GM19193 (cell line): ENCODE measurements around the gene MEG3.

Experiments used
- POLR2A ChIP-seq: IDR thresholded peaks from 4 replicates; pipeline ENCODE4 v1.6.1; 2011; ENCODE audit not compliant: insufficient read depth, insufficient read length; ENCODE audit errors: extremely low read depth

MEG3 gene

DNA sequence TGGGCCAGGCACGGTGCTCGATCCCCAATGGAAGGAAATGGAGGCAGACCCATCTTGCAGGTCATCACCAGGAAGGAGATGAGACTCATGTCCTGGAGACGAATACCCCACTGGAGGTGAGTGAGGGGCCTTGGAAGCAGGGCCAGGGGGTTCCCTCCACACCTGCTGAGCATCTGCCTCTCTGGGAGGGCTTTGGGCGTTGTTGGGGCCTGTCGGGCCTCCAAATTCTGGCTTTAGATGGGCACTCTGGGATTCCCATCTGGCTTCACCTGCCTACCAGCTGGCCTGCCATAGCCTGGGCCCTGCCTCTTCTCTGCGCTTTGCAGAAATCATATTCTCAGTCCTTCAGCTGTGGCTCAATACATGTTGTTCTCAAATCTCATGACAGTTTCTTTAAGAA is 63.7 kb downstream of the MEG3 start:
- no peak for TF ChIP-seq POLR2A

DNA sequence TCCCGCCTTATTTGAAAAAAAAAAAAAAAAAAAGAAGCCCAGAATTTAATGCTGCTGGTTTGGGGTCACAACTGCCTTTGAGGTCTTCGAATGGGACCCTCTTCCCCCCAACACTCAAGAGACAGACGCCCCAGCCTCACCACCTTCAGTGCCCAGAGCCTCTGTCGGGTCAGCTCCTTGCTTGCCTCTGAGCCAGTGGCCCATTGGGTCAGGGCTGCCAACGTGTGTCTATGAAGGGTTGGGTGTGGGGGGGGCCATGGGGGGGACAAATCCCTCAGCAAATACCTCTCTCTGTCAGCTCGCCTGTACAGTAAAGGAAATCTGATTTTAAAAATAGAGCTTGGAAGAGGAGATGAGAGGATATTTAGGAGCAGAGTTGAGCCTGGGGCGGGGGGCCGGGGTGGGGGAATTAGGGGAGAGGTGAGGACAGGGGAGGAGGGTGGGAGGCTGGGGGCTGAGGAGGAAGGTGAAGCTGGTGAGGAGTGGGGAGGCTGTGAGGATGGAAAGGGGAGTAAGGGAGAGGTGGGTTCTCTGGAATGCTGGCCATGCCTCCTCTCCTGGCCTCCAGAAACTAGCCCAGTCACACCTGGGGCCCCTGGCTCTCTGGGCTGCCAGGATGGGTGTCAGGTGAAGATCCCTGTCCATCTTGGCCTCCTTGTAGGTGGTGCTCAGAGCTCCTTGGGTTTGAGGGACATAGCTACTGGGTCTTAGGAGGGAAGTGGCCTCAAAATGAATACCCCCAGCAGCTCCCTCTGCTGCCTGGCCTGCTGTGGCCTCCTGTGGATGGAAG is 64.3 kb downstream of the MEG3 start:
- TF ChIP-seq POLR2A, result no peak

DNA sequence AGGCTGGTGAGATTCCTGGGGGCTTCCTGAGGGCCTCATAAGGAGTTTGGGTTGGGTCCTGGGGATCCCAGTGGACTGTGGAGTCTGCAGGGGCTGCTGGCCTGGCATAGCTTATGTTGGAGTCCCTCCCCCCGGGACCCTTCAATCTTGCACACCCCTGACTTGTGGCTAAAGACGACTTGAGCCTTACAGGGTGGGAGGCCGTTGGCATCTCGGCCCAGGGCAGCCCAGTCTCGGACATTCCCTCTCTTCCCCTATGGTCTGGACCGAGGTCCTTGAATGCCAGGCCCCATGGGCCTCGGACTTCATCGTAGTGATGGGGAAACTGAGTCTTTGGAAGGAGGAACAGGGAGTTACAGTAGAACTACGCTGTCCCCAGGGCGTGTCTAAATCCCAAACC is 65.1 kb downstream of the MEG3 start:
- TF ChIP-seq POLR2A, result no peak

DNA sequence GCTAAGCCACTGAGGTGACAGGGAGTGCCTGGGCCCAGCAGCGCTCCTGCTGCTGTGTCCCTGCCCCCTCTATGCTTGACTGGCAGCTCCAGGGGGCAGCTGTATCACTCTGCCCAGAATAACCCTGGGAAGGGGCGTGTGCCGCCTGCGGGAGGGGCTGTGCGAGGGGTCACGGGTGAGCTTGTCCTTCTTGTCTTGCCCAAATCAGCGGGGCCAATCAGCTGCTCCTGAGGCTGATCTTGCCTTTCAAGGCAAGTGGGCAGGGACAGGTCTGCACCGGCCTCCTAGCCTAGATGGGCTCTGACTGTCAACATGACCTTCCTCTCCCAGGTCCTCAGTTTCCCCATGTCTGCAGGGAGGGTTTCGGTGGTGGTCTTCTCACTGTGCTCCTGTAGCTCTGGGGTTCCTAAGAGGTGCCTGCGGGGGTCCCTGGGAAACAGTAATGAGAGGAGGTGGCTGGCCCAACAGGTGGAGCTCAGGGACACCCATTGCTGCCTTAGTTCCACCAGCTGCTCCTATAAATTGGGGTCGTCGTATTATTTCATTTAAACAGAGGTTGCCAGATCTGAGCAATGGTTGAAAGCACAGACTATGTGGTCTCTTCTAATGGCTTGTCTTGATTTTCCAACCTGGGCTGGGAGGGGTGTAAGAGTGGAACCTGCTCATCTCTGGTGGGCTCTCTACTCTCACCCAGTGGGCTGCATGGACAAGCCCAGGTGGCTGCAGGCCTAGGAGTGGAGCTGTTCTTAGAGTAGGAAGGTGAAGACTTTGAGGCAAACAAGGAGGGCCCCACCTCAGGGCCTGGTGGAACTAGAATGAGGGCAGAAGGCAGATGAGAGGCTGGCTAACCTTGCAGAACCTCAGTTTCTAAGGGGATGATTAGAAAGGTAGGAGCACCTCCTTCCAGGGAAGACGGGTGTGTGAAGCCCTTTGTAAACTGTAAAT is 65.9 kb downstream of the MEG3 start:
- no peak for TF ChIP-seq POLR2A

DNA sequence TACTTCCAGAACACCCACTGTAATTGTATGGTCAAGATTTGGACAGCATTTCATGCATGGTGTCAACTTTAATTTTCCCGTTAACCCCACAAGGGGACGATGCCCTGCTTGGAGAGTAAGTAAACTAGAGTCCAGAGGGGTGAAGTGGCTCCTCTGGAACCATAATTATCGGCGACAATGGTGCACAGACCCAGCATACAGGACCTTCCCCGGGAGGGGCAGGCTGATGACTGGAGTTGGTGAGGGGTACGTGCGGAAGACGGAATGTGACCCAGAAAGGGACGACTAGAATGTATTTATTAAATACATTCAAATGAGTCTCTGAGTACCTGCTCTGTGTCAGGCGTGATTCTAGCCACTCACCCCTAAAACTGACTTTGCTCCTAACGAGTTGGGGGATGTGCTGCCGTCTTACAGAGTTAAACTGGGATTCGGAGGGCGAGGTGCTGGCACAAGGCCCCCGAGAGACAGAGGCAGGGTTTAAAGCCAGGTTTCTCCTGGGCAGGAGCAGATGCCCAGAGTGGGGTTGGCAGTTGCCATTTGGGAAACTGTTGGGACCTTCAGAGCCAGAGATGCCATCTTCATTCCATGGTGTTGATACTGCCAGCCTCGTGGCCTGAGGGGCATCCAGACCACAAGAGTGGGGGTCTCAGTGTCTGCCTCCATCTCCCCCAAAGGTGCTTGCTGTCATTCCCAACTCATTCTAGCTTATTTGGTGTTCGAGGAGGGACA is 66.7 kb downstream of the MEG3 start:
- no peak for TF ChIP-seq POLR2A

DNA sequence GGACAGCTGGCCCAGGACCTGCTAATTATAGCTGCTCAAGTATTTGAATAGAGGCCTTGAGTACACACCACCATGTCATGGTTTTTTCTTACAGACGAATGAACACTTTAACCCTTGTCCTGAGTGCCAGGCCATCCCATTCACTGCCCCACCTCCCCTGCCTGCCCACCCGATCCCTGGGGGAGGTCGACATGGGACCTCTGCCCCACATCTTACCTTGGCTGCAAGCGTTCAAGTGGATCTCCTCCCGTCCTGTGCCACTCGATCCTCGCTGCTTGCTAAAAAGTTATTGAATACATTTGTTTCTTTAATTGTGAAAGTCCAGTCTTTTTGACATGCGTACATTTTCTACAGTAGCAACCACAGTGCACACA is 67.3 kb downstream of the MEG3 start:
- no peak for TF ChIP-seq POLR2A

DNA sequence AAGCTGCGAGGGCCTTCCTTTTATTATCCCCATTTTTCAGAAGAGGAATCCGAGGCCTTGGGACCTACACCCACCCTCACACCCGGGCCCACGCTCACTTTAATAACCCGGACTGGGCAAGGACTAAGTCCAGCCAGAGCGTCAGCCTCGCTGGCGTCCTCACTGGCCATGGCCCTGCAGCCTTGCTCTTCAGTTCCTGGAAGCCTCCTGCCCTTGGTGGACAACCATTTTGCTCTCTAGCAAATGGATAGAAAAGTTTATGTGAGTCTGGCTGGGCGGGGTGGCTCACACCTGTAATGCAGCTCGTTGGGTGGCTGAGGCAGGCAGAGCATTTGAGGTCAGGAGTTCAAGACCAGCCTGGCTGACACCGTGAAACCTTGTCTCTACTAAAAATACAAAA is 67.8 kb downstream of the MEG3 start:
- TF ChIP-seq POLR2A, result no peak

DNA sequence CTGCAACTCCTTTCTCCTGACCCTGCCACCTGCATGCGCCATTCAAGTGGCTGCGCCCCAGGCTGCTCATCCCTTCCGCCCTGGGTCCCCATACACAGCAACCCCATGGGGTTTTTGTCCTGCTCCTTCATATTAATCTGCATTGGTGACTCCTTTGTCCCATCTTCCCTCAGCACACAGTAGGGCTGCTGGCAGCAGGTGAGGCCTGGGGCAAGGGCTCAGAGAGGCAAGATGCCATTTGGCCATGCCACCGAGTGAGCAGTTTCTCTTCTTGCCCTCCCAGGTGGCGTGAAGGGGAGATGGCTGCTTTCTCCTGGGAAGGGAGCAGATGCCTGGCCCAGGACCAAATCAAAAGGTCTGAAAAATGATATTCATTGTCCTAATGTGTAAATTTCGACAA is 68.5 kb downstream of the MEG3 start:
- TF ChIP-seq POLR2A, result no peak

DNA sequence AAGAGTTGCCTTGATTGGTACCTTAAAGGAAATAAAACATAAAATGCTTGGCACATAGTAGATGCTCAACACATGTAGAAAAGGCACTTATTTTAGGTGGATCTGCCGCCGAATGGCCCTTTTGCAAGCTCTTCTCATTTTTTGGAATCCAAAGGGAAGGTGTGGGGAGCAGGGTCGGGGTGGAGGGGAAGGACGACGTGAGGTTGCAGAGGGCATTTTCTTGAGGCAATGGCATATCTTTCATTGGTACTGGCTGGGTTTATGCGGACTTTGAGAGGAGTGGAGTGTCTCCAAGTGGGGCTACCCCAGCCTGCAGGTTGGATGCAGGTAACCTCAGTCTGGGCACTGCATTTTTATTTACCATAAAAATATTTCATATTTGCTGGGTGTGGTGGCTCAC is 69.5 kb downstream of the MEG3 start:
- no peak for TF ChIP-seq POLR2A

DNA sequence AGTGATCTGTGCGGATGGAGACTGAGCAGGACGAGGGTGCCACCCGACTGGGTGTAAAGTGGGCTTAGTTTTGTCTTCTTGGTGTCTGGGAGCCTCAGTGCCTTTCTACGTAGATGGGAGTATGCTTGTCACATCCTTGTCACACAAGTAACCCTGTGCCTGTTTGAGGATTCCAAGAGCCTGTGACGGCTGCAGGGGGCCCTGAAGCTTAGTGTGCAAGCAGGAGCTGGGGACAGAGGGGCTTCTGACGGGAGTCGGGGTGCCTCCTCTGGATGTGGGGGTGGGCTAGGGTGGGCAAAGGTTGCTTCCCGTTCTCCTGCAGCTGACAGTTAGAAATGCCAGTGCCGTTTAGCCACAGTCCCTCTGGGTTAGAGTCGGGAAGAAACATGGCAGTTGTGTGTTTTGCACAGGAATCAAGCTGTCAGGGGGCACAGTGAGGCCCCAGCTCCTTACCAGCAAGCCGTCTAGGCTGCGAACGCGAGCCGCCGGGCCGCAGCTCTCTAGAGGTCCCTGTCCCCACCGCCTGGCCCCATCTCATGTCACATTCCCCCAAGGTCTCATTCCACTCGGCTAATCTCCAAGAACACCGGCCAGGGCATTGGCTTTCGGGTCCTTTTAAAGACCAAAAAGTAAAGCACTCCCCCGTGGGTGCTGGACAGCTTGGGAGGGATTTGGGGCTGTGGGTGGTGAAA is 70.6 kb downstream of the MEG3 start:
- TF ChIP-seq POLR2A, result no peak

DNA sequence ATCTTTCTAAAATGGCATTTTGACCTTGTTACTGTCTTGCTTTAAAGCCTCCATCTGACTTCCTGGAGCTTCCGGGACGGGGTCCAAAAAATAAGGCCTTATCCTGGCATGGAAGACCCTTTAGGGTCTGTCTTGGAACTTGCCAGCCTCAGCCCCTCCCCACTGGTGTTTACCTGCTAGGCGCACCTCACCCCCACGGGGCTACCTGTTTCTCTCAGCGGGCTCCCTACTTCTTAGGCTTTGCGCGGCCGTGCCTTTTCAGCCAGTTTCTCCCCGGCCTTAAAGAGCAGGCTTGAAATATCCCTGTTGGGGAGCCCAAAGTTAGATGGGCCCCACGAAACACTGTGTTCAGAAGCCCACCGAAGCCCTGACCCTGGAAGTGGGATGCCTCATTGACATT is 72.5 kb downstream of the MEG3 start:
- TF ChIP-seq POLR2A, result no peak

DNA sequence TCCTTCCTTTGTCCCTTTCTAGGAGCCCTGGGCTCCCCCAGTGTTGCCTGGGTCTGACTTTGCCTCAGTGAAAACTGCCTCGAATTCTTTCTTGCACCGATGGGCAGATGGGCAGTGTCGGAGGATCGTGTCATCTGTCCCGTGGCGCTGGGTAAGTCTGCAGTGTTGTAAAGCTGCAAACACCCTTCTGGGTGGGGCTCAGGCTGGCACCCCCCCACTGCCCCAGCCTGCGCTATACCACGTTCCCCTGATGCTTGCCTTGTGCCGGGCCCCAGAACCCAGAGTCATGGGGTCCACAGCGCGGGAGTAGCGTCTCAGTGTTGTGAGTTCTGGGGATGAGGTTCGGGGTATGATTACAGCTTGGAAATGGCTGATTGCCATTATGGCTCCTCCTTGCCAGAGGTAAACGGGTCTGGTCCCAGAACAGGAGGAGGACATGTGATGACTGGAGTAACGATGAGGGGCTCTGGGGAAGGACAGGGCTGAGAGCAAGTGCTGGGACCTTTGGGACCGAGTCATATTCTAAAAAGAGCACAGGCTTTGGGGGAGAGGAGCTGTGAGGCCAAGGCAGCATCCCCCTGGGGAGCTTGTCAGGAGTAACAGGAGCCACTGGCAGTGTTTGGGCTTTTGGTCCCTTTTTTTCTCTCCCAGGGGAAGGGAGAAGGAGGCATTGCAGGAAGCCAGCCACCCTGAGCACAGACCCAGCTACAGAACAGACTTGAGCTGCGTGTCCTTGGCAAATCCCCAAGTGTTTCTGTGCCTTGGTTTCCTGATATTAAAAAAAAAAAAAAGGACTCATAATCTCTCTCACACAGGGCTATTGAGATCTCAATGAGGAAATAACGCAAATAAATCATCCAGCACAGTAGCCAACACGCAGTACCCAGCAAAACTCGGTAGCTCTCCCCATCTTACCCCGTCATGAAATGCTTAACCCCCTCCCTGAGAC is 73.3 kb downstream of the MEG3 start:
- TF ChIP-seq POLR2A, result no peak

DNA sequence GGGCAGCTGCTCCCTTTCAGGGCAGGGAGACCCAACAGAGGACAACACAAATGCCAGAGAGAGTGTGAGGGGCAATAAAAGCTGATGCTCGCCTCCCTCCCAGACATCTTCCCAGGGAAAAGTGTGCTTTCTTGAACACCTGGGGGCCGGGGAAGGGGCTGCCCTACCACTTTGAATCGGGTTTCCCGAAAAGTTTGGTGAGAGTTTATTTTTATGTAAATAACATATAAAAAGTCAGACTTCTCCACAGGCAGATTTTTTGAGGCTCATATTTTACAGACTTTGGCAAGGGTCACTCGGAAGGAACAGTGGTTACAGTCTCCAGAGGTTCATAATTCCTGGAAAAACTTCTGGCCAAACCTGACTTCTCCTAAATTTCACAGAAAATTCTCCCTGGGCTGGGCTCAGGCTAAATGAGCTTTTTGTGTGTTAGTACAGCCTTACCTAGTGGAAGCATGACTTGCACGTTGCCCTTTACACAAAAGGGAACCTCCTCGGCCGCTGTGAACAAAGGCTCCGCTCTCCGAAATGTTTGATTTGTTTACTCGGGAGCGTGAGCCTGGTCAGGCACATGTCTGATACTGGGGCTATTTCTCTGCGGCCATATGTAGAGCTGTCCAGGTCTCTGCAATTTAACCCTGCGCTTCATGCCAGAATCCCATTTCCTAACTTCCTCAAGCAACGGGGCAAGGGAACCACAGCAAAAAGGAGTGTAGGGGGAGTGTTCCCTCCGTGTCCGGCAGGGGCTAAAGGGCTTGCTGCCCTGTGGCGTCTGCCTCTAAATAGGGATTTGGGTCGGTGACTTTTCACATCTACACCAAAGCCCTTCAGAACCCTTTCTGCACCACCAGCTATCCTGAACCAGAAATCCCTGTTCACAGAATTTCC is 74.2 kb downstream of the MEG3 start:
- no peak for TF ChIP-seq POLR2A
